ENCODE data around the gene KCNJ12.

Gene KCNJ12

GRCh38 chr17:21387616-21388015, 11.5 kb downstream of the KCNJ12 start:
- WGBS, 2 experiments, result 82 to 89% methylated on average over 5 of the region's 5 CpGs

GRCh38 chr17:21388066-21388465, 11.9 kb downstream of the KCNJ12 start:
- Histone ChIP-seq H3K27ac (ENCODE audit: insufficient read depth, low read depth, low read length, poor library complexity, severe bottlenecking) (no peak overlapping the region), H3K4me1 (ENCODE audit: control insufficient read depth, insufficient read depth, low read length) (peaks cover 27% of the 10 kb centered on the region), H3K9me3 (ENCODE audit: control insufficient read depth, low read length) (no peaks in the 10 kb centered on the region), H3K36me3 (ENCODE audit: control insufficient read depth, insufficient read depth, low read length) (no peaks in the 10 kb centered on the region), H3K4me3 (ENCODE audit: insufficient read depth, low read depth, low read length) (no peak overlapping the region), H3K27me3 (ENCODE audit: control insufficient read depth, insufficient read depth, low read length, poor library complexity, severe bottlenecking) (no peaks in the 10 kb centered on the region)
- WGBS, 2 experiments, result 84 to 90% methylated on average over 12 of the region's 12 CpGs

More at GRCh38 chr17:21387616-21388015, 11.5 kb downstream of the KCNJ12 start:
- Histone ChIP-seq H3K27ac (ENCODE audit: insufficient read depth, low read depth, low read length, poor library complexity, severe bottlenecking) (no peak overlapping the region), H3K4me3 (ENCODE audit: insufficient read depth, low read depth, low read length) (no peak overlapping the region), H3K9me3 (ENCODE audit: control insufficient read depth, low read length) (no peaks in the 10 kb centered on the region), H3K27me3 (ENCODE audit: control insufficient read depth, insufficient read depth, low read length, poor library complexity, severe bottlenecking) (no peaks in the 10 kb centered on the region), H3K36me3 (ENCODE audit: control insufficient read depth, insufficient read depth, low read length) (no peaks in the 10 kb centered on the region), H3K4me1 (ENCODE audit: control insufficient read depth, insufficient read depth, low read length) (peaks cover 32% of the 10 kb centered on the region)

- WGBS, 2 experiments, result 87 to 91% methylated on average over 6 of the region's 6 CpGs
- H3K4me1 ChIP-seq (ENCODE audit: control insufficient read depth, insufficient read depth, low read length), result peaks cover 22% of the 10 kb centered on the region
- no peak overlapping the region for H3K27ac ChIP-seq (ENCODE audit: insufficient read depth, low read depth, low read length, poor library complexity, severe bottlenecking)
Measured at GRCh38 chr17:21388944-21389343, 12.8 kb downstream of the KCNJ12 start.

GRCh38 chr17:21389394-21389793, 13.2 kb downstream of the KCNJ12 start:
- no peaks in the 10 kb centered on the region for H3K36me3 ChIP-seq (ENCODE audit: control insufficient read depth, insufficient read depth, low read length)
- no peak overlapping the region for H3K27ac ChIP-seq (ENCODE audit: insufficient read depth, low read depth, low read length, poor library complexity, severe bottlenecking)
- 81 to 86% methylated on average over 7 of the region's 7 CpGs for WGBS, 2 experiments
- H3K4me1 ChIP-seq (ENCODE audit: control insufficient read depth, insufficient read depth, low read length), result peaks cover 22% of the 10 kb centered on the region
- H3K9me3 ChIP-seq (ENCODE audit: control insufficient read depth, low read length), result no peaks in the 10 kb centered on the region
- no peaks in the 10 kb centered on the region for H3K27me3 ChIP-seq (ENCODE audit: control insufficient read depth, insufficient read depth, low read length, poor library complexity, severe bottlenecking)
- H3K4me3 ChIP-seq (ENCODE audit: insufficient read depth, low read depth, low read length), result no peak overlapping the region

More at GRCh38 chr17:21388944-21389343, 12.8 kb downstream of the KCNJ12 start:
- no peak overlapping the region for H3K4me3 ChIP-seq (ENCODE audit: insufficient read depth, low read depth, low read length)
- H3K9me3 ChIP-seq (ENCODE audit: control insufficient read depth, low read length), result no peaks in the 10 kb centered on the region
- no peaks in the 10 kb centered on the region for H3K36me3 ChIP-seq (ENCODE audit: control insufficient read depth, insufficient read depth, low read length)
- H3K27me3 ChIP-seq (ENCODE audit: control insufficient read depth, insufficient read depth, low read length, poor library complexity, severe bottlenecking), result no peaks in the 10 kb centered on the region

- Histone ChIP-seq H3K4me3 (ENCODE audit: insufficient read depth, low read depth, low read length) (no peak overlapping the region), H3K4me1 (ENCODE audit: control insufficient read depth, insufficient read depth, low read length) (peaks cover 22% of the 10 kb centered on the region), H3K27me3 (ENCODE audit: control insufficient read depth, insufficient read depth, low read length, poor library complexity, severe bottlenecking) (no peaks in the 10 kb centered on the region), H3K9me3 (ENCODE audit: control insufficient read depth, low read length) (no peaks in the 10 kb centered on the region), H3K36me3 (ENCODE audit: control insufficient read depth, insufficient read depth, low read length) (no peaks in the 10 kb centered on the region), H3K27ac (ENCODE audit: insufficient read depth, low read depth, low read length, poor library complexity, severe bottlenecking) (no peak overlapping the region)
- WGBS, 2 experiments, result 92 to 94% methylated on average over 9 of the region's 9 CpGs
Measured at GRCh38 chr17:21390294-21390693, 14.1 kb downstream of the KCNJ12 start.

- Histone ChIP-seq H3K9me3 (ENCODE audit: control insufficient read depth, low read length) (no peaks in the 10 kb centered on the region), H3K4me3 (ENCODE audit: insufficient read depth, low read depth, low read length) (no peak overlapping the region), H3K4me1 (ENCODE audit: control insufficient read depth, insufficient read depth, low read length) (peaks cover 24% of the 10 kb centered on the region), H3K27me3 (ENCODE audit: control insufficient read depth, insufficient read depth, low read length, poor library complexity, severe bottlenecking) (no peaks in the 10 kb centered on the region), H3K27ac (ENCODE audit: insufficient read depth, low read depth, low read length, poor library complexity, severe bottlenecking) (no peak overlapping the region), H3K36me3 (ENCODE audit: control insufficient read depth, insufficient read depth, low read length) (no peaks in the 10 kb centered on the region)
- WGBS, 2 experiments, result 86% methylated on average over 7 of the region's 7 CpGs
Measured at GRCh38 chr17:21392266-21392665, 16.1 kb downstream of the KCNJ12 start.

- Histone ChIP-seq H3K4me3 (ENCODE audit: insufficient read depth, low read depth, low read length) (no peak overlapping the region), H3K9me3 (ENCODE audit: control insufficient read depth, low read length) (no peaks in the 10 kb centered on the region), H3K4me1 (ENCODE audit: control insufficient read depth, insufficient read depth, low read length) (peaks cover 24% of the 10 kb centered on the region), H3K36me3 (ENCODE audit: control insufficient read depth, insufficient read depth, low read length) (no peaks in the 10 kb centered on the region), H3K27me3 (ENCODE audit: control insufficient read depth, insufficient read depth, low read length, poor library complexity, severe bottlenecking) (no peaks in the 10 kb centered on the region), H3K27ac (ENCODE audit: insufficient read depth, low read depth, low read length, poor library complexity, severe bottlenecking) (no peak overlapping the region)
- WGBS, 2 experiments, result 97 to 98% methylated on average over 2 of the region's 2 CpGs
Measured at GRCh38 chr17:21394265-21394664, 18.1 kb downstream of the KCNJ12 start.

GRCh38 chr17:21395764-21396163, 19.6 kb downstream of the KCNJ12 start:
- no peak overlapping the region for H3K4me3 ChIP-seq (ENCODE audit: insufficient read depth, low read depth, low read length)
- H3K27me3 ChIP-seq (ENCODE audit: control insufficient read depth, insufficient read depth, low read length, poor library complexity, severe bottlenecking), result no peaks in the 10 kb centered on the region
- H3K4me1 ChIP-seq (ENCODE audit: control insufficient read depth, insufficient read depth, low read length), result peaks cover 24% of the 10 kb centered on the region
- no peaks in the 10 kb centered on the region for H3K36me3 ChIP-seq (ENCODE audit: control insufficient read depth, insufficient read depth, low read length)
- H3K27ac ChIP-seq (ENCODE audit: insufficient read depth, low read depth, low read length, poor library complexity, severe bottlenecking), result no peak overlapping the region
- 91 to 97% methylated on average over 5 of the region's 5 CpGs for WGBS, 2 experiments
- H3K9me3 ChIP-seq (ENCODE audit: control insufficient read depth, low read length), result no peaks in the 10 kb centered on the region

GRCh38 chr17:21396237-21396636, 20.1 kb downstream of the KCNJ12 start:
- WGBS, 2 experiments, result 94 to 95% methylated on average over 14 of the region's 14 CpGs
- no peaks in the 10 kb centered on the region for H3K27me3 ChIP-seq (ENCODE audit: control insufficient read depth, insufficient read depth, low read length, poor library complexity, severe bottlenecking)
- H3K9me3 ChIP-seq (ENCODE audit: control insufficient read depth, low read length), result no peaks in the 10 kb centered on the region
- no peak overlapping the region for H3K27ac ChIP-seq (ENCODE audit: insufficient read depth, low read depth, low read length, poor library complexity, severe bottlenecking)
- peaks cover 29% of the 10 kb centered on the region for H3K4me1 ChIP-seq (ENCODE audit: control insufficient read depth, insufficient read depth, low read length)
- no peaks in the 10 kb centered on the region for H3K36me3 ChIP-seq (ENCODE audit: control insufficient read depth, insufficient read depth, low read length)
- H3K4me3 ChIP-seq (ENCODE audit: insufficient read depth, low read depth, low read length), result no peak overlapping the region

- Histone ChIP-seq H3K4me1 (ENCODE audit: control insufficient read depth, insufficient read depth, low read length) (peaks cover 26% of the 10 kb centered on the region), H3K27ac (ENCODE audit: insufficient read depth, low read depth, low read length, poor library complexity, severe bottlenecking) (no peak overlapping the region), H3K36me3 (ENCODE audit: control insufficient read depth, insufficient read depth, low read length) (no peaks in the 10 kb centered on the region), H3K27me3 (ENCODE audit: control insufficient read depth, insufficient read depth, low read length, poor library complexity, severe bottlenecking) (no peaks in the 10 kb centered on the region), H3K9me3 (ENCODE audit: control insufficient read depth, low read length) (no peaks in the 10 kb centered on the region), H3K4me3 (ENCODE audit: insufficient read depth, low read depth, low read length) (no peak overlapping the region)
- WGBS, 2 experiments, result 82 to 84% methylated on average over 28 of the region's 28 CpGs
Measured at GRCh38 chr17:21397341-21398190, 21.4 kb downstream of the KCNJ12 start.

Data from ectodermal cell (in vitro differentiated cells).